ENCODE data around the gene ZXDA.

DNA sequence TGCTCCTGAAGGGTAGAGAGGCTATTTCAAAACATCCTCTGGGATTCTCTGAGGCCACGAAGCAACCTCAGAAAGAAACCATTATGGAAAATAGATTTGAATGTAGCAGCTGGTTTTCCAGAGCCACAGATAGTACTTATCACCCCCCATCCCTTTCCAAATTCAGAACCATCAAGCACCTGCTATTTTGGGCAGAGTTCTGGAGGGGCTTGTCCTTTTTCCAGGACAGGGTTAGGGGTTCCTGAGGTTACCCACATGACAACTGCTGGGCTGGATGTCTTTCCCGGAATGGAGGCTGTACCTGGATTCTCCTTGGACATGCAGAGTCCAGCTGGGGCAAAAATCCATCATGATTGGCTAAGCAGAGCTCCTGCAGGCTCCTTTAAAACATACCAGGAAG, 22.0 kb upstream of the ZXDA start:
- TF ChIP-seq TAF1 (IDR thresholded peaks at IDR 0.05; ENCODE audit: borderline replicate concordance, low read depth, low read length) (no peak), POLR2A (IDR thresholded peaks at IDR 0.05; ENCODE audit: low read depth, low read length) (no peak)

All from GM12892 (cell line).